Esophagus squamous epithelium (tissue), 4 donors: Measurements from ENCODE around the gene TMEM131.

Source experiments
- CTCF ChIP-seq, 6 experiments: fragments of 450-650 bp in 4 of 6; fragments of 200-600 bp in 2 of 6; sonication (generic) in 2 of 6; IDR thresholded peaks; one replicate each; pipeline ENCODE4 v1.5.1; 2016 to 2019; ENCODE audit warnings: antibody characterized with exemption in 6 of 6, mild to moderate bottlenecking in 4 of 6, moderate library complexity in 4 of 6
- POLR2A ChIP-seq, 4 donors: fragments of 450-650 bp; IDR thresholded peaks; one replicate each; pipeline ENCODE4 v1.6.1; 2017; ENCODE audit warnings: antibody characterized with exemption in 4 of 4, mild to moderate bottlenecking in 4 of 4, moderate library complexity in 3 of 4

GRCh38 chr2:97737421-97738178 lies 258.1 kb downstream of the TMEM131 start:
- TF ChIP-seq CTCF (IDR thresholded peaks at IDR 0.05), result no peak
- no peak for TF ChIP-seq POLR2A (IDR thresholded peaks at IDR 0.05)
